T-cell (primary cell): ENCODE data around the gene SPSB1. TPM values are rescaled to one million over a fixed set of nuclear protein-coding genes. Genes with fewer than 3 reads are reported as not detected.

Source experiments
- ATAC-seq, 4 experiments: fragments of 200-7000 bp in 3 of 4; fragments of 150-1000 bp in 1 of 4; cut with Tn5 transposase; replicated peaks in 1 of 4; 1 replicate in 3 of 4; 2 replicates in 1 of 4; pipeline ENCODE4 v1.10.0; 2021; ENCODE audit warnings: moderate library complexity in 3 of 4, mild to moderate bottlenecking in 2 of 4, moderate number of reproducible peaks in 1 of 4
- CTCF ChIA-PET, 2 donors: fragments of 300-600 bp; sonication (Branson Sonifier 250); formaldehyde crosslinking; loops; one replicate each; lab custom pipeline; 2022; ENCODE audit warnings: antibody characterized with exemption in 2 of 2; lab: Charles Lee
- POLR2A ChIA-PET, 2 donors: fragments of 300-600 bp; sonication (Branson Sonifier 250); formaldehyde crosslinking; loops; one replicate each; lab custom pipeline; 2022; ENCODE audit warnings: antibody characterized with exemption in 2 of 2; lab: Charles Lee
- DNase-seq, 35 experiments: peaks; one replicate each; pipeline versions ENCODE4 v3.0.0 to v3.0.0-alpha.2; 2013 to 2023
- H3K27ac ChIP-seq: one replicate; pipeline ENCODE4 v1.5.1; 2013; ENCODE audit warnings: low read length
- H3K27me3 ChIP-seq, 2 experiments: replicated peaks in 1 of 2; 1 replicate in 1 of 2; 2 replicates in 1 of 2; pipeline versions ENCODE4 v1.6.1 to v1.7.0; 2013; ENCODE audit warnings: low read length in 1 of 2, mixed read lengths in 1 of 2; ENCODE audit not compliant: control insufficient read depth in 2 of 2, insufficient read depth in 2 of 2; ENCODE audit errors: extremely low read depth in 1 of 2
- H3K36me3 ChIP-seq, 2 donors: 1 replicate in 1 of 2; 2 replicates in 1 of 2; pipeline versions ENCODE4 v1.6.1 to v1.7.0; 2013; ENCODE audit warnings: low read length in 1 of 2; ENCODE audit not compliant: control insufficient read depth in 2 of 2, insufficient read depth in 1 of 2; ENCODE audit errors: extremely low read depth in 1 of 2
- H3K4me1 ChIP-seq, 2 experiments: 1 replicate in 1 of 2; 2 replicates in 1 of 2; pipeline versions ENCODE4 v1.6.1 to v1.7.0; 2013; ENCODE audit warnings: low read length in 2 of 2, mixed read lengths in 1 of 2; ENCODE audit not compliant: insufficient read depth in 2 of 2, control insufficient read depth in 1 of 2; ENCODE audit errors: extremely low read depth in 1 of 2
- H3K4me3 ChIP-seq, 2 donors: 1 replicate in 1 of 2; 2 replicates in 1 of 2; pipeline versions ENCODE4 v1.5.1 to v1.7.0; 2013; ENCODE audit warnings: mild to moderate bottlenecking in 2 of 2, low read length in 1 of 2, moderate library complexity in 1 of 2; ENCODE audit not compliant: control insufficient read depth in 1 of 2; ENCODE audit errors: extremely low read depth in 1 of 2
- H3K9me3 ChIP-seq: 2 replicates; pipeline ENCODE4 v1.7.0; 2013
- H3K27ac Mint-ChIP-seq, 2 donors: one replicate each; pipeline ENCODE4 v1.8.0; 2020 to 2021; ENCODE audit warnings: mild to moderate bottlenecking in 2 of 2, mixed read lengths in 2 of 2
- H3K27me3 Mint-ChIP-seq, 2 donors: one replicate each; pipeline ENCODE4 v1.8.0; 2021 to 2022; ENCODE audit warnings: mixed read lengths in 2 of 2
- H3K36me3 Mint-ChIP-seq: one replicate; pipeline ENCODE4 v1.8.0; 2021; ENCODE audit warnings: mixed read lengths
- H3K4me1 Mint-ChIP-seq, 3 donors: one replicate each; pipeline ENCODE4 v1.8.0; 2020 to 2022; ENCODE audit warnings: mixed read lengths in 3 of 3, mild to moderate bottlenecking in 1 of 3
- H3K4me3 Mint-ChIP-seq, 3 donors: one replicate each; pipeline ENCODE4 v1.8.0; 2020 to 2022; ENCODE audit warnings: mild to moderate bottlenecking in 3 of 3, mixed read lengths in 3 of 3, moderate library complexity in 3 of 3
- H3K9me3 Mint-ChIP-seq, 3 donors: one replicate each; pipeline ENCODE4 v1.8.0; 2020 to 2022; ENCODE audit warnings: mixed read lengths in 3 of 3
- WGBS: methylation state at CpG from one replicate; pipeline ENCODE4 v1.1.5; 2013; ENCODE audit warnings: missing lambda C conversion rate; ENCODE audit not compliant: insufficient coverage; 5-methylcytosine and 5-hydroxymethylcytosine counted together
- total RNA-seq, 35 experiments: library from RNA in 6 of 35; stranded (reverse) in 6 of 35; fragments of 120-200 nt in 1 of 35; gene quantifications; one replicate each; pipeline versions ENCODE4 v1.2.1 to v1.2.4 and lab custom pipeline; 2013 to 2026

The SPSB1 gene
- total RNA-seq, 5 donors from 2014 or later (not counting 1 experiment from before 2014, with no cell fraction given), result 3.1 to 6.4 (median 5.4) TPM

- ChIA-PET POLR2A (no interaction called here), CTCF (no interaction called here)
- Mint-ChIP-seq H3K36me3 (peaks cover 20% of the 10 kb centered on the region), H3K9me3 (no peaks in the 10 kb centered on the region), H3K27me3 (no peaks in the 10 kb centered on the region), H3K4me3 (no peak overlapping the region), H3K4me1 (peaks cover 6 to 11% (median 6%) of the 10 kb centered on the region in 3 donors), H3K27ac (no peak overlapping the region)
- H3K9me3 ChIP-seq, result no peaks in the 10 kb centered on the region
- peaks cover 5 to 8% of the 10 kb centered on the region in 2 donors for H3K36me3 ChIP-seq
- WGBS, result 95% methylated on average over 14 of the region's 17 CpGs
- no peak overlapping the region for H3K27ac ChIP-seq
- H3K4me1 ChIP-seq, result peaks cover 0 to 7% of the 10 kb centered on the region in 2 experiments
- no peaks in the 10 kb centered on the region for H3K27me3 ChIP-seq
- H3K4me3 ChIP-seq, result no peak overlapping the region
- no peak for DNase-seq
- ATAC-seq, result no peak
Observed at GRCh38 chr1:9269078-9269501, 23.6 kb upstream of the SPSB1 start.

- ChIA-PET CTCF (interaction anchor here in 1 of 2 donors (1.1 kb wide), 1 partner anchor 186 kb away, joined by 4 read pairs; no protein-coding TSS in a partner anchor), POLR2A (no interaction called here)
Observed at GRCh38 chr1:9269721-9270120, 23.0 kb upstream of the SPSB1 start.

GRCh38 chr1:9270290-9270883 lies 22.3 kb upstream of the SPSB1 start:
- no peak for ATAC-seq
- Mint-ChIP-seq H3K36me3 (peaks cover 7% of the 10 kb centered on the region), H3K4me3 (no peak overlapping the region), H3K27me3 (no peaks in the 10 kb centered on the region), H3K27ac (no peak overlapping the region), H3K9me3 (no peaks in the 10 kb centered on the region), H3K4me1 (peaks cover 9 to 16% (median 9%) of the 10 kb centered on the region in 3 donors)
- no peak overlapping the region for H3K27ac ChIP-seq
- ChIA-PET CTCF (interaction anchor here in 1 of 2 donors (1.1 kb wide), 1 partner anchor 185 kb away, joined by 4 read pairs; no protein-coding TSS in a partner anchor), POLR2A (no interaction called here)
- H3K27me3 ChIP-seq, result no peaks in the 10 kb centered on the region
- no peak overlapping the region for H3K4me3 ChIP-seq
- peaks cover 0 to 11% of the 10 kb centered on the region in 2 experiments for H3K4me1 ChIP-seq
- H3K9me3 ChIP-seq, result no peaks in the 10 kb centered on the region
- H3K36me3 ChIP-seq, result peaks cover 0 to 5% of the 10 kb centered on the region in 2 donors
- no peak for DNase-seq
- 94% methylated on average over 10 of the region's 15 CpGs for WGBS

More at GRCh38 chr1:9269721-9270120, 23.0 kb upstream of the SPSB1 start:
- Histone ChIP-seq H3K9me3 (no peaks in the 10 kb centered on the region), H3K4me1 (peaks cover 0 to 7% of the 10 kb centered on the region in 2 experiments), H3K27ac (no peak overlapping the region), H3K27me3 (no peaks in the 10 kb centered on the region), H3K4me3 (no peak overlapping the region), H3K36me3 (peaks cover 2 to 5% of the 10 kb centered on the region in 2 donors)
- Mint-ChIP-seq H3K9me3 (no peaks in the 10 kb centered on the region), H3K27me3 (no peaks in the 10 kb centered on the region), H3K4me1 (peaks cover 6 to 11% (median 6%) of the 10 kb centered on the region in 3 donors), H3K36me3 (peaks cover 13% of the 10 kb centered on the region), H3K27ac (no peak overlapping the region), H3K4me3 (no peak overlapping the region)
- DNase-seq (no peak), ATAC-seq (no peak)
- WGBS, result 89% methylated on average over 12 of the region's 12 CpGs

- H3K36me3 Mint-ChIP-seq, result peaks cover 2% of the 10 kb centered on the region
- H3K9me3 ChIP-seq, result no peaks in the 10 kb centered on the region
- POLR2A ChIA-PET, result no interaction called here
- CTCF ChIA-PET, result no interaction called here
- no peak for ATAC-seq
- no peaks in the 10 kb centered on the region for H3K9me3 Mint-ChIP-seq
- H3K4me3 ChIP-seq, result no peak overlapping the region
- no peaks in the 10 kb centered on the region for H3K27me3 Mint-ChIP-seq
- H3K4me1 ChIP-seq, result peaks cover 0 to 20% of the 10 kb centered on the region in 2 experiments
- WGBS, result 82% methylated on average over 10 of the region's 11 CpGs
- H3K27ac Mint-ChIP-seq, result no peak overlapping the region
- DNase-seq, result no peak
- no peak overlapping the region for H3K27ac ChIP-seq
- peaks cover 0 to 5% of the 10 kb centered on the region in 2 donors for H3K36me3 ChIP-seq
- no peak overlapping the region for H3K4me3 Mint-ChIP-seq
- no peaks in the 10 kb centered on the region for H3K27me3 ChIP-seq
- peaks cover 17 to 23% (median 18%) of the 10 kb centered on the region in 3 donors for H3K4me1 Mint-ChIP-seq
Observed at GRCh38 chr1:9271283-9271682, 21.4 kb upstream of the SPSB1 start.

- Mint-ChIP-seq H3K27me3 (no peaks in the 10 kb centered on the region), H3K4me1 (peaks cover 13 to 18% (median 17%) of the 10 kb centered on the region in 3 donors), H3K27ac (no peak overlapping the region), H3K36me3 (peaks cover 2% of the 10 kb centered on the region), H3K9me3 (no peaks in the 10 kb centered on the region), H3K4me3 (no peak overlapping the region)
- ChIA-PET CTCF (interaction anchor here in 1 of 2 donors (0.6 to 0.8 kb wide), 2 partner anchors 141 to 184 kb away, joined by 3 read pairs; no protein-coding TSS in a partner anchor), POLR2A (no interaction called here)
- DNase-seq (no peak), ATAC-seq (no peak)
- Histone ChIP-seq H3K4me1 (peaks cover 0 to 17% of the 10 kb centered on the region in 2 experiments), H3K36me3 (peaks cover 0 to 5% of the 10 kb centered on the region in 2 donors), H3K4me3 (no peak overlapping the region), H3K9me3 (no peaks in the 10 kb centered on the region), H3K27me3 (no peaks in the 10 kb centered on the region), H3K27ac (no peak overlapping the region)
- 95% methylated on average over 18 of the region's 24 CpGs for WGBS
Observed at GRCh38 chr1:9271861-9272595, 20.7 kb upstream of the SPSB1 start.

- peaks cover 0 to 13% of the 10 kb centered on the region in 2 experiments for H3K4me1 ChIP-seq
- ChIA-PET POLR2A (no interaction called here), CTCF (no interaction called here)
- H3K27ac ChIP-seq, result no peak overlapping the region
- Mint-ChIP-seq H3K36me3 (peaks cover 2% of the 10 kb centered on the region), H3K9me3 (no peaks in the 10 kb centered on the region), H3K27me3 (no peaks in the 10 kb centered on the region), H3K4me1 (peaks cover 11 to 14% (median 12%) of the 10 kb centered on the region in 3 donors), H3K27ac (no peak overlapping the region), H3K4me3 (no peak overlapping the region)
- ATAC-seq, result no peak
- 92% methylated on average over 8 of the region's 11 CpGs for WGBS
- H3K9me3 ChIP-seq, result no peaks in the 10 kb centered on the region
- DNase-seq, result no peak
- peaks cover 0 to 5% of the 10 kb centered on the region in 2 donors for H3K36me3 ChIP-seq
- H3K4me3 ChIP-seq, result no peak overlapping the region
- H3K27me3 ChIP-seq, result no peaks in the 10 kb centered on the region
Observed at GRCh38 chr1:9273177-9273576, 19.5 kb upstream of the SPSB1 start.
